Medulla oblongata (tissue), 1 donor: Measurements from ENCODE around the gene FAM50B.

Experiments
- DNase-seq: peaks from one replicate; pipeline ENCODE4 v3.0.0-alpha.2; 2015; ENCODE audit errors: extremely low spot score

Gene FAM50B

GRCh38 chr6:3894590-3895311, 45.6 kb downstream of the FAM50B start:
- DNase-seq = no peak

- no peak for DNase-seq
These were observed 46.1 kb downstream of the FAM50B start for GRCh38 chr6:3895312-3895653.

GRCh38 chr6:3895805-3896204, 46.6 kb downstream of the FAM50B start:
- DNase-seq = no peak

- no peak for DNase-seq
These were observed 49.3 kb downstream of the FAM50B start for GRCh38 chr6:3898265-3898994.

- DNase-seq = no peak
These were observed 49.9 kb downstream of the FAM50B start for GRCh38 chr6:3899061-3899460.

GRCh38 chr6:3899970-3900439, 50.8 kb downstream of the FAM50B start:
- no peak for DNase-seq
